OCI-LY1 (cell line): Measurements from ENCODE around the gene CERS6.

Experiments used
- EZH2 ChIP-seq: fragments of 200-600 bp; sonication (generic), shearing (Covaris generic); IDR thresholded peaks from 2 replicates; pipeline ENCODE4 v1.8.0; 2017; ENCODE audit warnings: borderline replicate concordance, mixed run types, mild to moderate bottlenecking, antibody characterized with exemption, low read length, moderate library complexity, mixed read lengths
- TF ChIP-seq, protein P1 (sequence below): fragments of 200-600 bp; sonication (generic), shearing (Covaris generic); IDR thresholded peaks from 2 replicates; pipeline ENCODE4 v1.5.1; 2017; ENCODE audit warnings: mild to moderate bottlenecking, antibody characterized with exemption, low read length, moderate library complexity, mixed read lengths

DNA sequence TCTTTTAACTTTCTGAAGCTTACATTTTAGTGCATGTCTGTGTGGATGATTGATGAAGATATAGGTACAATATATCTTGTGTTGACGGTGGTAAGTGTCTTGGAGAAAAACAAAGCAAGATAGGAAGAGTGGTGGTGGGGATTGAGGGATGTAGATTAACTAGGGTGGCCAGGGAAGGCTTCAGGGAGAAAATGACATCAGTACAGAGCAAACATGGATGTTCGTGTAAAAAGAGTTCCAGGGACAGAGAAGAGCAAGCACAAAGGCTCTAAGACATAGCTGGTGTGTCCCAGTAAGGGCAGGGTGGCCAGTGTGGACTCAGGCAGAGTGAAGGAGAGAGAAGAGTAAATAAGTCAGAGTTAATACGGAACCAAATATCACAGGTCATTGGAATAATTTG, 2.7 kb upstream of the CERS6 start:
- TF ChIP-seq, protein P1, sequence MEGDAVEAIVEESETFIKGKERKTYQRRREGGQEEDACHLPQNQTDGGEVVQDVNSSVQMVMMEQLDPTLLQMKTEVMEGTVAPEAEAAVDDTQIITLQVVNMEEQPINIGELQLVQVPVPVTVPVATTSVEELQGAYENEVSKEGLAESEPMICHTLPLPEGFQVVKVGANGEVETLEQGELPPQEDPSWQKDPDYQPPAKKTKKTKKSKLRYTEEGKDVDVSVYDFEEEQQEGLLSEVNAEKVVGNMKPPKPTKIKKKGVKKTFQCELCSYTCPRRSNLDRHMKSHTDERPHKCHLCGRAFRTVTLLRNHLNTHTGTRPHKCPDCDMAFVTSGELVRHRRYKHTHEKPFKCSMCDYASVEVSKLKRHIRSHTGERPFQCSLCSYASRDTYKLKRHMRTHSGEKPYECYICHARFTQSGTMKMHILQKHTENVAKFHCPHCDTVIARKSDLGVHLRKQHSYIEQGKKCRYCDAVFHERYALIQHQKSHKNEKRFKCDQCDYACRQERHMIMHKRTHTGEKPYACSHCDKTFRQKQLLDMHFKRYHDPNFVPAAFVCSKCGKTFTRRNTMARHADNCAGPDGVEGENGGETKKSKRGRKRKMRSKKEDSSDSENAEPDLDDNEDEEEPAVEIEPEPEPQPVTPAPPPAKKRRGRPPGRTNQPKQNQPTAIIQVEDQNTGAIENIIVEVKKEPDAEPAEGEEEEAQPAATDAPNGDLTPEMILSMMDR: no peak
- no peak for TF ChIP-seq EZH2
